Smooth muscle cell of the umbilical artery (primary cell): ENCODE measurements around the gene NAA38. TPM values are rescaled to one million over a fixed set of nuclear protein-coding genes. Genes with fewer than 3 reads are reported as not detected.

Source experiments
- total RNA-seq: library from RNA; depleted of rRNA; stranded (reverse); fragments of >200 nt; gene quantifications from 2 replicates; pipeline ENCODE4 v1.2.3, GENCODE V29; 2014

Gene NAA38, protein sequence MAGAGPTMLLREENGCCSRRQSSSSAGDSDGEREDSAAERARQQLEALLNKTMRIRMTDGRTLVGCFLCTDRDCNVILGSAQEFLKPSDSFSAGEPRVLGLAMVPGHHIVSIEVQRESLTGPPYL
- total RNA-seq, result 25.0 and 85.2 TPM in 2 replicates

DNA sequence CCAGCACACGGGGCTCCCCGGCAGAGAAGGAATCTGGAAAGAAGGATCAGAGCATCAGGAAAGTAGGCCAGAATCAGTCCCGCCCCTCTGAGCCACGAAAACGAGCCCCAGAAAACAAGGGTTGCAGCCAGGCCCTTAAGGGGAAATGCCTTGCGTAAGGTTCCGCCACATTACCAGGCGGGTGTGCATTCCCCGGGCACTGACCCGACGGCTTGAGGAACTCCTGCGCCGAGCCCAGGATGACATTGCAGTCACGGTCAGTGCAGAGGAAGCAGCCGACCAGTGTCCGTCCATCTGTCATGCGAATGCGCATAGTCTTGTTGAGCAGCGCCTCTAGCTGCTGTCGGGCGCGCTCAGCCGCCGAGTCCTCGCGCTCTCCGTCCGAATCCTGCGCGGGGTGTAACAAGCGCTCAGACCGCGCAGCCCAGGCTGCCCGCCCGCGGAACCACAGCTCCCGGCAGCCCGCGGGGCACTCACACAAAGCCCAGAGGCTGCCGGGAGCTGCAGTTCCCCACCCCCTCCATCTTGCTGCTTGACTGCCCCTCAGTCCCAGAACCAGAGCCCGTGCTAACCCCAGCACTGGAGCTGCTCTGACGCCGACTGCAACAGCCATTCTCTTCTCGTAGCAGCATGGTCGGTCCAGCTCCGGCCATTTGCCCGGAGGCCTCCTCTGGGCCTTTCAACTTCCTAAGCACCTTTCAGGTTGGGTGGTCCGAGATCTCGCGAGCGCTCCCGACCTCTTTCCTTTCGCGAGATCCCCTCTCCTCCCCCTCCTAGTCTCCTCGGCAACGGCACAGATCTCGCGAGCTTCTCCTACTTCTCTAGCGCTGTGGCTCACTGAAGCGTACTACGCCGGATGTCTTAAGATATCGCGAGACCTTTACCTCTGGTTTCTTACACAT is at the start of gene NAA38:
Gene NAA38 (minus strand): TSS at position 749 of the 902 bp plus-strand sequence. CDS start 96 bp downstream, at position 653.

GRCh38 chr17:7888184-7888920 is 31.0 kb upstream of the NAA38 start, which contains the start of gene CHD3:
Gene CHD3, plus strand, starts transcription at chr17:7888789. Its CDS starts 212 bp downstream, at chr17:7889001.

GRCh38 chr17:7857713-7858521 is 558 bp upstream of the NAA38 start, which contains the start of gene CYB5D1:
Gene CYB5D1, plus strand, starts transcription at chr17:7858003. Its CDS starts 132 bp downstream, at chr17:7858135.

DNA sequence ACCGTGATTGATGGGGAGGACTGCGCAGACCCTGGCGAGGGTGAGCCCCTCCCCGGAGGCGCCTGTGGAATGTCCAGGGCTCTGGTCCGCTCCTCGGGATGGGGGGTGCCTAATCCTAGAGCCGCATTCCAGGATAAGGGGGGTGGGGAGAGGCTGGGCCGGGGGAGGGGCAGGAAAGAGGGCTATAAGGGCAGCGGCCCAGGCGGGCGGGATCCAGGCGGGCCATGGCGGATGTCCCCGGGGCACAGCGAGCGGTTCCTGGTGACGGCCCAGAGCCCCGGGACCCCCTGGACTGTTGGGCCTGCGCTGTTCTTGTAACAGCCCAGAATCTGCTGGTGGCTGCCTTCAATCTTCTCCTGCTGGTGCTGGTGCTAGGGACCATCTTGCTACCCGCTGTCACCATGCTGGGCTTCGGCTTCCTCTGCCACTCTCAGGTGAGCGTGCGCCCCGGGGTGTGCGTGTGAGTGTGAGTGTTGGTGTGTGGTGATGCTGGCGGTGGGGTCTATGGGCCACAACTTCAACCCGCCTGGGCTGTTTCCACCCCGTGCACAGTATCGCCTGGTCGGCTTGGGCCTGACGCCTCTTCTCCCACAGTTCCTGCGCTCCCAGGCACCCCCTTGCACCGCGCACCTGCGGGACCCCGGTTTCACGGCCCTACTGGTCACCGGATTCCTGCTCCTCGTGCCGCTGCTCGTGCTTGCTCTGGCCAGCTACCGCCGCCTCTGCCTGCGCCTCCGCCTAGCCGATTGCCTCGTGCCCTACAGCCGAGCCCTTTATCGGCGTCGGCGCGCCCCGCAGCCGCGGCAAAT is 2.3 kb downstream of the NAA38 start, which contains the start of gene TMEM88:
Gene TMEM88 (plus strand): TSS at position 216 of the 809 bp plus-strand sequence. CDS start 9 bp downstream, at position 225.

GRCh38 chr17:7833795-7834541 is 23.4 kb downstream of the NAA38 start, which contains the start of gene KDM6B:
Gene KDM6B, plus strand, starts transcription at chr17:7834217. Its CDS starts 11,338 bp downstream, at chr17:7845555.

Other genes starting within 250 kb of the NAA38 start
- 50.5 and 56.3 TPM in 2 replicates for gene FXR2, start 242.7 kb downstream of the NAA38 start, total RNA-seq
- gene SAT2, start 229.7 kb downstream of the NAA38 start, total RNA-seq, result 18.7 and 37.4 TPM in 2 replicates
- 0.37 TPM in 1 of 2 replicates, not detected in the other for gene SHBG, start 227.4 kb downstream of the NAA38 start, total RNA-seq
- gene ATP1B2, start 206.6 kb downstream of the NAA38 start, total RNA-seq, result not detected in 2 replicates
- gene TP53, start 170.1 kb downstream of the NAA38 start, total RNA-seq, result 31.2 and 43.6 TPM in 2 replicates
- 3.0 and 4.3 TPM in 2 replicates for gene WRAP53, start 169.1 kb downstream of the NAA38 start, total RNA-seq
- under 0.01 and 0.23 TPM in 2 replicates for gene EFNB3, start 152.4 kb downstream of the NAA38 start, total RNA-seq
- gene DNAH2, start 139.8 kb downstream of the NAA38 start, total RNA-seq, result under 0.01 and 0.05 TPM in 2 replicates
- gene KDM6B, start 23.3 kb downstream of the NAA38 start, total RNA-seq, result 7.1 and 10.9 TPM in 2 replicates
- gene TMEM88, start 2.5 kb downstream of the NAA38 start, total RNA-seq, result 2.1 and 4.3 TPM in 2 replicates
- 13.4 and 17.2 TPM in 2 replicates for gene CYB5D1, start 444 bp upstream of the NAA38 start, total RNA-seq
- gene CHD3, start 31.2 kb upstream of the NAA38 start, total RNA-seq, result 108 and 155 TPM in 2 replicates
- 5.1 and 9.2 TPM in 2 replicates for gene RNF227, start 58.7 kb upstream of the NAA38 start, total RNA-seq
- 0.59 and 0.88 TPM in 2 replicates for gene KCNAB3, start 72.3 kb upstream of the NAA38 start, total RNA-seq
- 44.2 and 70.9 TPM in 2 replicates for gene TRAPPC1, start 74.4 kb upstream of the NAA38 start, total RNA-seq
- gene CNTROB, start 74.6 kb upstream of the NAA38 start, total RNA-seq, result 14.6 and 24.4 TPM in 2 replicates
- gene GUCY2D, start 145.1 kb upstream of the NAA38 start, total RNA-seq, result under 0.01 TPM in 1 of 2 replicates, not detected in the other
- gene ALOX15B, start 181.5 kb upstream of the NAA38 start, total RNA-seq, result not detected in 2 replicates
- gene ALOX12B, start 230.2 kb upstream of the NAA38 start, total RNA-seq, result not detected in 2 replicates